GM20000 (cell line): ENCODE measurements around the gene PLSCR2.
A peak's percentile ranks its signal among the peaks of the same experiment; 100 is the strongest.
"Not testable (repeated sequence)": the region's sequence is repeated elsewhere in the genome, so short reads cannot be mapped to it uniquely, and the experiment has no call there.

Experiments used
- DNase-seq: peaks from one replicate; pipeline ENCODE4 v3.0.0; 2012; ENCODE audit warnings: low spot score
- CTCF ChIP-seq: IDR thresholded peaks from 2 replicates; pipeline ENCODE4 v1.5.1; 2012; ENCODE audit warnings: mild to moderate bottlenecking, control low read depth; ENCODE audit errors: extremely low read depth, missing control alignments

The PLSCR2 gene

DNA sequence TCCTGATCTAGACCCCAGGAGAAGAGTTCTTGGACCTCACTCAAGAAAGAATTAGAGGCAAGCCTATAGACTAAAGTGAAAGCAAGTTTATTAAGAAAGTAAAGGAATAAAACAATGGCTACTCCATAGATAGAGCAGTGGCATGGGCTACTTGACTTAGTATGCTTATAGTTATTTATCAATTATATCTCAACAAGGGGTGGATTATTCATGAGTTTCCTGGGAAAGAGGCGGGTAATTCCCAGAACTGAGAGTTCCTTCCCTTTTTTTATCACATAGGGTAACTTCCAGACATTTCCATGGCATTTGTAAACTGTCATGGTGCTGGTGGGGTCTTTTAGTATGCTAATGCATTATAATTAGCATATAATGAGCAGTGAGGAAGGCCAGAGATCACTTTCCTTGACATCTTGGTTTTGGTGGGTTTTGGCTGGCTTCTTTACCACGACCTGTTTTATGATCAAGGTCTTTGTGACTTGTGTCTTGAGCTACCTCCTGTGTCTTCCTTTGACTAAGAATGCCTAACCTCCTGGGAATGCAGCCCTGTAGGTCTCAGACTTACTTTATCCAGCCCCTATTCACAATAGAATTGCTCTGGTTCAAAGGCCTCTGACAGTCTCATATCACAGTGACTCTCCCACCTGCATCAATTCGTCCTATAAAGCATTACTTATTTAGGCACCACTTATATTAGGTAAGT, 35.3 kb upstream of the PLSCR2 start:
- DNase-seq, result no peak
- TF ChIP-seq CTCF, result no peak

DNA sequence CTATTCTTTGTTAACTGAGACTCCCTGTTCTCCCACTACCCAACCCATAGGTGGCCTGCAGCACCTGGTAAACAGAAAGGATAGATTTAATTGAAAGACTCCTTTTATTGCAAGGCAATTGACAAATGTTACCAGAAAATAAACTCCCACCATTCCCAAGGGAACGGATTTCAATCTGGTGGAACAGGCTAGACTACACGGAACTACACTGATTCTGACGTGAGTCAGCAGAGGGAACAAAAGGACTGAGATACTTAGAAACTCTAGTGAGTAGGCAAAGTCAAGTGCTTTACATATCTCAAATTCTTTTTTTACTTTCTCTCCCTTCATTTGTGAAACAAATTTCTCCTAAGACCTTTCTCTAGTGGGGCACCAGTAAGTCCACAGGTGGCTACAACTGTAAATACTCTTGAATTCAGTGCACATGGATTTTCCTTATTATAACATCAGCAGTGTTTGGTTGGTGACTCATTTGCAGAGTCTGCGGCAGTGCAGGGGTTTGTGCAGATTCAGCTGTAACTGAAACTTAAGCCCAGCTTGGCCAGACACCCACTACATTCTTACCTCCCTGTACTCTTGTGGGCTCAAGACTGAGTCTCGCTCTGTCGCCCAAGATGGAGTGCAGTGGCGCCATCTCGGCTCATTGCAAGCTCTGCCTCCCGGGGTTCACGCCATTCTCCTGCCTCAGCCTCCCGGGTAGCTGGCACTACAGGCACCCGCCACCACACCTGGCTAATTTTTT, 34.3 kb upstream of the PLSCR2 start:
- no peak for TF ChIP-seq CTCF
- DNase-seq, result peak; percentile 61

DNA sequence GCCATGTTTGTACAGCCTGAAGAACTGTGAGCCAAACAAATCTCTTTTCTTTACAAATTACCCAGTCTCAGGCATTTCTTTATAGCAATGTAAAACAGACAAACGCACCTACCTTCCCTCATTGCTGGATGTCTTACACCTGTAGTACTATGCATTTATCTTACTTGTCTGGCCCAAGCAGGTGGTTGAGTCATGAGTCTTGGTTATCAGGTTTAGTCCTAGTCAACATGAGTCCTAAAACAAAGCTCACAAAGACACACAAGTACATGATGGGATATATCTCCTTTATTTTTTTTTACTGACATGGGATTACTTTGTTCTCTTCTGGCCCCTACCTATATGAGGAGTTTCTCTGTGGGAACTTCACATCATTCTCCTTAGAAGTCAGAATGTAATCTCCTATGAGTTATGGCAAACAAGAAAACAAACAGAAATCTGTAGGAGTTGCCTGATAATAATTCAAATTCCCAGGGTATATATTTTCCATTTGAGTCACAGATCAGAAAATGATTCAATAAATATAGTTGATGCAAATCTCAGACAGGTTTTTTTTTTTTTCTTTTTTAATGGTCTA, 33.6 kb upstream of the PLSCR2 start:
- DNase-seq, result no peak
- no peak for TF ChIP-seq CTCF

GRCh38 chr3:146501752-146502151, 32.4 kb upstream of the PLSCR2 start:
- no peak for TF ChIP-seq CTCF
- DNase-seq, result no peak

DNA sequence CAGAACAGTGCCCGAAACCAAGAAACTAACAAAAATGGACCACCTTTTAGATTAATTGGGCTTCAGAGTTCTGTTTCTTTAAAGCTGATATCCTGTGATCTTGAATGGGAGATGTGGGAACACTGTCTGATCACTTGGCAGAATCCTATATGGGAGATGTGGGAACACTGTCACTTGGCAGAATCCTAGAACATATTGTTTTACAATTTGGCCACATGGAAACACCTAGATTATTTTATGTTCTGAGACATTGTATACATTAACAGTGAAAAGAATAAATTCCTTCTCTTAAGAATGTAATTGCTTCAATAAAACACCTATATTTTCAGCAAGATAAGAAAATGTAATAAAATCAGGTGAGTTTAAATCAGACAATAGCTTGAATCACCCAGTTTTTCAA, 30.3 kb upstream of the PLSCR2 start:
- DNase-seq, result no peak
- no peak for TF ChIP-seq CTCF

- DNase-seq, result no peak
- no peak for TF ChIP-seq CTCF
Measured at GRCh38 chr3:146498002-146498736, 28.8 kb upstream of the PLSCR2 start.

DNA sequence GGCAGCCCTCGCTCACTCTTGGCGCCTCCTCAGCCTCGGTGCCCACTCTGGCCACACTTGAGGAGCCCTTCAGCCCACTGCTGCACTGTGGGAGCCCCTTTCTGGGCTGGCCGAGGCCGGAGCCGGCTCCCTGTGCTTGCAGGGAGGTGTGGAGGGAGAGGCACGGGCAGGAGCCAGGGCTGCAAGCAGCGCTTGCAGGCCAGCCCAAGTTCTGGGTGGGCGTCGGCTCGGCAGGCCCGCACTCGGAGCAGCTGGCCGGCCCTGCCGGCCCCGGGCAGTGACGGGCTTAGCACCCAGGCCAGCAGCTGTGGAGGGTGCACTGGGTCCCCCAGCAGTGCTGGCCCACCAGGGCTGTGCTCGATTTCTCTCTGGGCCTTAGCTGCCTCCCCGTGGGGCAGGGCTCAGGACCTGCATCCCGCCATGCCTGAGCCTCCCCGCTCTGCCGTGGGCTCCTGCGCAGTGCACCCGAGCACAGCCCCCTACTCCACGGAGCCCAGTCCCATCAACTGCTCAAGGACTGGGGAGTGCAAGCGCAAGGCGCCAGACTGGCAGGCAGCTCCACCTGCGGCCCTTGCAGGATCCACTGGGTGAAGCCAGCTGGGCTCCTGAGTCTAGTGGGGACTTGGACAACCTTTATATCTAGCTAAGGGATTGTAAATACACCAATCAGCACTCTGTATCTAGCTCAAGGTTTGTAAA, 27.9 kb upstream of the PLSCR2 start:
- not testable (repeated sequence) for DNase-seq
